ENCODE data around the gene TMCC1. TPM values are rescaled to one million over a fixed set of nuclear protein-coding genes. Genes with fewer than 3 reads are reported as not detected.

The TMCC1 gene
- total and polyA plus RNA-seq, 10 of the 15 experiments (the other 5 are each of a cell fraction or from before 2014, with no cell fraction given): 2.3 to 21.1 (median 8.4) TPM

DNA sequence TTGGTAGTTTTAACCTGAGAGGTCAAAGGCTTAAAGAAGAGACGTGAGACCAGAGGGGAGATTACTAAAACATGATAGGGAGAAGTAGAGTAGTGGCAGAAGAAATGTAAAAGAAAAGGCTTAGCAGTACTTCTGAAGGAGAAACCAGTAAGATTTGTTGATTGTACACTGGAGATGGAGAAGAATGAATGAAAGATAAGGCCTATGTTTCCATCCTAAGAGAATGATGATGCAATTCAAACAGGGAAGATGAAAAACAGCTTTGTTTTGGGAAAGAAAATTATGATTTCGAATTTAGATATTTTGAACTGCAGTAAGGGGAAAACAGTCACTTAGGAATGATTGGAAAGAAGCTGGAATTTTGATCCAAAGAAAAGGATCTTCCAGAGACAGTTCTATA, 189.6 kb downstream of the TMCC1 start:
- Histone ChIP-seq H3K27ac (ENCODE audit: control insufficient read depth, insufficient read depth) (no peak overlapping the region), H3K4me1 (ENCODE audit: control insufficient read depth, insufficient read depth, low read length) (no peaks in the 10 kb centered on the region), H3K4me3 (no peak overlapping the region), H2AFZ (ENCODE audit: control insufficient read depth, low read depth, low read length) (no peak overlapping the region), H3K9ac (ENCODE audit: control insufficient read depth, insufficient read depth, low read length) (no peak overlapping the region), H3K9me3 (replicated peaks; ENCODE audit: control insufficient read depth, insufficient read depth, low read length) (no peaks in the 10 kb centered on the region), H3K36me3 (ENCODE audit: control insufficient read depth in 2 of 2, insufficient read depth in 2 of 2, low read length in 1 of 2) (no peaks in the 10 kb centered on the region), H3K79me2 (ENCODE audit: control insufficient read depth, insufficient read depth, low read length) (no peaks in the 10 kb centered on the region), H3K27me3 (replicated peaks in 1 of 2; ENCODE audit: control insufficient read depth in 2 of 2, insufficient read depth in 2 of 2, low read length in 1 of 2) (no peaks in the 10 kb centered on the region), H3K4me2 (ENCODE audit: control insufficient read depth, insufficient read depth) (no peak overlapping the region), H4K20me1 (ENCODE audit: control insufficient read depth, insufficient read depth) (no peaks in the 10 kb centered on the region)
- CTCF ChIA-PET: interaction anchor here (0.7 to 1.1 kb wide), 3 partner anchors 11 to 76 kb away, joined by 3 read pairs; no protein-coding TSS in a partner anchor
- RAD21 ChIA-PET (ENCODE audit: unreplicated experiment): no interaction called here
- SMC1A ChIA-PET (ENCODE audit: uncharacterized antibody, unreplicated experiment): interaction anchor here (1.6 to 2.3 kb wide), 2 partner anchors 11 to 13 kb away, joined by 3 to 6 read pairs; no protein-coding TSS in a partner anchor
- no TSS peak for BruUV-seq (replicated peaks)
- POLR2A ChIA-PET: interaction anchor here (0.6 kb wide), 1 partner anchor 43 kb away, joined by 3 read pairs; no protein-coding TSS in a partner anchor
- no peak for ATAC-seq
- WGBS (ENCODE audit: insufficient coverage, insufficient replicate concordance, low lambda C conversion rate, missing lambda C conversion rate): 75% methylated on average over 2 of the region's 2 CpGs
- intact Hi-C loops (cut with micrococcal nuclease; ENCODE audit: unreplicated experiment) (no loop called here), in situ Hi-C loops (cut with MboI) (no loop called here)
- DNase-seq (ENCODE audit: low read depth, low spot score): no peak
- FAIRE-seq: no peak
- TF ChIP-seq MYC (IDR thresholded peaks at IDR 0.05; ENCODE audit: insufficient read depth, insufficient read length, insufficient replicate concordance, low read length, severe bottlenecking) (no peak), RFX5 (IDR thresholded peaks at IDR 0.05; ENCODE audit: low read depth, low read length) (no peak), CHD2 (IDR thresholded peaks at IDR 0.05; ENCODE audit: borderline replicate concordance, low read depth, low read length) (no peak), PBX3 (IDR thresholded peaks at IDR 0.05; ENCODE audit: insufficient replicate concordance, low read depth, low read length) (no peak), SMC3 (IDR thresholded peaks at IDR 0.05; ENCODE audit: borderline replicate concordance, low read length) (no peak), STAT1 (conservative IDR thresholded peaks at IDR 0.05) (no peak), SPI1 (IDR thresholded peaks at IDR 0.05; ENCODE audit: borderline replicate concordance, insufficient read depth, low read depth, low read length) (no peak), IKZF2 (IDR thresholded peaks at IDR 0.05) (no peak), IRF4 (IDR thresholded peaks at IDR 0.05; ENCODE audit: low read depth, low read length) (no peak), YY1 (IDR thresholded peaks at IDR 0.05; ENCODE audit: low read depth, low read length) (no peak), RUNX3 (IDR thresholded peaks at IDR 0.05; ENCODE audit: low read length) (no peak), NFYA (IDR thresholded peaks at IDR 0.05; ENCODE audit: borderline replicate concordance, low read depth, low read length) (no peak), YBX1 (IDR thresholded peaks at IDR 0.05) (no peak)
- TF ChIP-seq, protein P1, sequence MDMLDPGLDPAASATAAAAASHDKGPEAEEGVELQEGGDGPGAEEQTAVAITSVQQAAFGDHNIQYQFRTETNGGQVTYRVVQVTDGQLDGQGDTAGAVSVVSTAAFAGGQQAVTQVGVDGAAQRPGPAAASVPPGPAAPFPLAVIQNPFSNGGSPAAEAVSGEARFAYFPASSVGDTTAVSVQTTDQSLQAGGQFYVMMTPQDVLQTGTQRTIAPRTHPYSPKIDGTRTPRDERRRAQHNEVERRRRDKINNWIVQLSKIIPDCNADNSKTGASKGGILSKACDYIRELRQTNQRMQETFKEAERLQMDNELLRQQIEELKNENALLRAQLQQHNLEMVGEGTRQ (IDR thresholded peaks at IDR 0.05; ENCODE audit: borderline replicate concordance, low read depth, low read length): no peak
- TF ChIP-seq, protein P2, sequence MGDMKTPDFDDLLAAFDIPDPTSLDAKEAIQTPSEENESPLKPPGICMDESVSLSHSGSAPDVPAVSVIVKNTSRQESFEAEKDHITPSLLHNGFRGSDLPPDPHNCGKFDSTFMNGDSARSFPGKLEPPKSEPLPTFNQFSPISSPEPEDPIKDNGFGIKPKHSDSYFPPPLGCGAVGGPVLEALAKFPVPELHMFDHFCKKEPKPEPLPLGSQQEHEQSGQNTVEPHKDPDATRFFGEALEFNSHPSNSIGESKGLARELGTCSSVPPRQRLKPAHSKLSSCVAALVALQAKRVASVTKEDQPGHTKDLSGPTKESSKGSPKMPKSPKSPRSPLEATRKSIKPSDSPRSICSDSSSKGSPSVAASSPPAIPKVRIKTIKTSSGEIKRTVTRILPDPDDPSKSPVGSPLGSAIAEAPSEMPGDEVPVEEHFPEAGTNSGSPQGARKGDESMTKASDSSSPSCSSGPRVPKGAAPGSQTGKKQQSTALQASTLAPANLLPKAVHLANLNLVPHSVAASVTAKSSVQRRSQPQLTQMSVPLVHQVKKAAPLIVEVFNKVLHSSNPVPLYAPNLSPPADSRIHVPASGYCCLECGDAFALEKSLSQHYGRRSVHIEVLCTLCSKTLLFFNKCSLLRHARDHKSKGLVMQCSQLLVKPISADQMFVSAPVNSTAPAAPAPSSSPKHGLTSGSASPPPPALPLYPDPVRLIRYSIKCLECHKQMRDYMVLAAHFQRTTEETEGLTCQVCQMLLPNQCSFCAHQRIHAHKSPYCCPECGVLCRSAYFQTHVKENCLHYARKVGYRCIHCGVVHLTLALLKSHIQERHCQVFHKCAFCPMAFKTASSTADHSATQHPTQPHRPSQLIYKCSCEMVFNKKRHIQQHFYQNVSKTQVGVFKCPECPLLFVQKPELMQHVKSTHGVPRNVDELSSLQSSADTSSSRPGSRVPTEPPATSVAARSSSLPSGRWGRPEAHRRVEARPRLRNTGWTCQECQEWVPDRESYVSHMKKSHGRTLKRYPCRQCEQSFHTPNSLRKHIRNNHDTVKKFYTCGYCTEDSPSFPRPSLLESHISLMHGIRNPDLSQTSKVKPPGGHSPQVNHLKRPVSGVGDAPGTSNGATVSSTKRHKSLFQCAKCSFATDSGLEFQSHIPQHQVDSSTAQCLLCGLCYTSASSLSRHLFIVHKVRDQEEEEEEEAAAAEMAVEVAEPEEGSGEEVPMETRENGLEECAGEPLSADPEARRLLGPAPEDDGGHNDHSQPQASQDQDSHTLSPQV (IDR thresholded peaks at IDR 0.05): no peak
- TF ChIP-seq, protein P3, sequence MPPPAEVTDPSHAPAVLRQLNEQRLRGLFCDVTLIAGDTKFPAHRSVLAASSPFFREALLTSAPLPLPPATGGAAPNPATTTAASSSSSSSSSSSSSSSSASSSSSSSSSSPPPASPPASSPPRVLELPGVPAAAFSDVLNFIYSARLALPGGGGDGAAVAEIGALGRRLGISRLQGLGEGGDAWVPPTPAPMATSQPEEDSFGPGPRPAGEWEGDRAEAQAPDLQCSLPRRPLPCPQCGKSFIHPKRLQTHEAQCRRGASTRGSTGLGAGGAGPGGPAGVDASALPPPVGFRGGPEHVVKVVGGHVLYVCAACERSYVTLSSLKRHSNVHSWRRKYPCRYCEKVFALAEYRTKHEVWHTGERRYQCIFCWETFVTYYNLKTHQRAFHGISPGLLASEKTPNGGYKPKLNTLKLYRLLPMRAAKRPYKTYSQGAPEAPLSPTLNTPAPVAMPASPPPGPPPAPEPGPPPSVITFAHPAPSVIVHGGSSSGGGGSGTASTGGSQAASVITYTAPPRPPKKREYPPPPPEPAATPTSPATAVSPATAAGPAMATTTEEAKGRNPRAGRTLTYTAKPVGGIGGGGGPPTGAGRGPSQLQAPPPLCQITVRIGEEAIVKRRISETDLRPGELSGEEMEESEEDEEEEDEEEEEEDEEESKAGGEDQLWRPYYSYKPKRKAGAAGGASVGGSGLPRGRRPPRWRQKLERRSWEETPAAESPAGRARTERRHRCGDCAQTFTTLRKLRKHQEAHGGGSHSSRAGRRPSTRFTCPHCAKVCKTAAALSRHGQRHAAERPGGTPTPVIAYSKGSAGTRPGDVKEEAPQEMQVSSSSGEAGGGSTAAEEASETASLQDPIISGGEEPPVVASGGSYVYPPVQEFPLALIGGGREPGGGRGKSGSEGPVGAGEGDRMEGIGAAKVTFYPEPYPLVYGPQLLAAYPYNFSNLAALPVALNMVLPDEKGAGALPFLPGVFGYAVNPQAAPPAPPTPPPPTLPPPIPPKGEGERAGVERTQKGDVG (CRISPR knock-in tag; IDR thresholded peaks at IDR 0.05): no peak

All from GM12878 (cell line).